ENCODE measurements around the gene ITPK1.
A peak's percentile ranks its signal among the peaks of the same experiment; 100 is the strongest.

DNA sequence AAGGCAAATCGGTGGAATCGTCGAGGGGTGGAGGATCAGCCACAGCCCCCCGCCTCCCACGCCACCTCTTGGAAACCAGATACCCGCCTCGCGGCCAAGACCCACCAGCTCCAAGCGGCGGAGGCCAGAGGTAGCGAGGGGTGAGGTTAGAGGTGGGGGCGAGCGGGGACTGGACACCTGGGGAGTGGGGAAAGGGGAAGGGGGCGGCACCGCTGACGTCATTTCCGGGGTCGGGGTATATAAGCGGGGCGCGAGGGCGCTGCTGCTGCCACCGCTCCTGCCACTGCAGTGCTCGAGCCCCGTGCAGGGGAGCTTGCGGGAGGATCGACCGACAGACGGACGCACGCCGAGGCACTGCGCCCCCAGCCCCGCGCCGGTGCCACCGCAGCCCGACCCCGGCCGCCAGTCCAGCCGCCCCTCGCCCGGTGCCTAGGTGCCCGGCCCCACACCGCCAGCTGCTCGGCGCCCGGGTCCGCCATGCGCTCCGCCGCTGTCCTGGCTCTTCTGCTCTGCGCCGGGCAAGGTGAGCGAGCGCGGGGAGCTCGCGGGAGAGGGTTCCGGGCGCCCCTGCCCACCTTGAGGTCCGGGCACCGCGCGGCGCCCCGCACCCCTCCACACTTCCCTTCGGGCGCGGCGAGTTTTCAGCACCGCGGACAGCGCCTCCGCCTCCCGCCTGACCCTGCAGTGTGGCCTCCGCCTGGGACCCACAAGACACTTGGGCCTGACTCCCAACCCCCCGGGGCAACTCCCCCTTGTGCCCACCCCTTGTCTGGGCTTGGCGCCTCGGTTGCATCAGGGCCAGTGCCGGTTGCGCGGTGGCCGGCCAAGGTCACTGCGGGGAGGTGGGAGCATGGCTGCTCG lies 192.6 kb downstream of the ITPK1 start, which contains the start of gene CHGA:
- TF ChIP-seq, protein P1, sequence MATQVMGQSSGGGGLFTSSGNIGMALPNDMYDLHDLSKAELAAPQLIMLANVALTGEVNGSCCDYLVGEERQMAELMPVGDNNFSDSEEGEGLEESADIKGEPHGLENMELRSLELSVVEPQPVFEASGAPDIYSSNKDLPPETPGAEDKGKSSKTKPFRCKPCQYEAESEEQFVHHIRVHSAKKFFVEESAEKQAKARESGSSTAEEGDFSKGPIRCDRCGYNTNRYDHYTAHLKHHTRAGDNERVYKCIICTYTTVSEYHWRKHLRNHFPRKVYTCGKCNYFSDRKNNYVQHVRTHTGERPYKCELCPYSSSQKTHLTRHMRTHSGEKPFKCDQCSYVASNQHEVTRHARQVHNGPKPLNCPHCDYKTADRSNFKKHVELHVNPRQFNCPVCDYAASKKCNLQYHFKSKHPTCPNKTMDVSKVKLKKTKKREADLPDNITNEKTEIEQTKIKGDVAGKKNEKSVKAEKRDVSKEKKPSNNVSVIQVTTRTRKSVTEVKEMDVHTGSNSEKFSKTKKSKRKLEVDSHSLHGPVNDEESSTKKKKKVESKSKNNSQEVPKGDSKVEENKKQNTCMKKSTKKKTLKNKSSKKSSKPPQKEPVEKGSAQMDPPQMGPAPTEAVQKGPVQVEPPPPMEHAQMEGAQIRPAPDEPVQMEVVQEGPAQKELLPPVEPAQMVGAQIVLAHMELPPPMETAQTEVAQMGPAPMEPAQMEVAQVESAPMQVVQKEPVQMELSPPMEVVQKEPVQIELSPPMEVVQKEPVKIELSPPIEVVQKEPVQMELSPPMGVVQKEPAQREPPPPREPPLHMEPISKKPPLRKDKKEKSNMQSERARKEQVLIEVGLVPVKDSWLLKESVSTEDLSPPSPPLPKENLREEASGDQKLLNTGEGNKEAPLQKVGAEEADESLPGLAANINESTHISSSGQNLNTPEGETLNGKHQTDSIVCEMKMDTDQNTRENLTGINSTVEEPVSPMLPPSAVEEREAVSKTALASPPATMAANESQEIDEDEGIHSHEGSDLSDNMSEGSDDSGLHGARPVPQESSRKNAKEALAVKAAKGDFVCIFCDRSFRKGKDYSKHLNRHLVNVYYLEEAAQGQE (IDR thresholded peaks at IDR 0.05; ENCODE audit: insufficient read depth in 1 of 2, low read depth in 2 of 2, low read length in 2 of 2): peak; percentile 95 to 97
- TF ChIP-seq POLR2AphosphoS5 (IDR thresholded peaks at IDR 0.05; ENCODE audit: low read depth, low read length): no peak
- TF ChIP-seq TAF1 (IDR thresholded peaks at IDR 0.05; ENCODE audit: borderline replicate concordance, insufficient read depth, low read length): no peak
- no peak for TF ChIP-seq SIN3A (IDR thresholded peaks at IDR 0.05; ENCODE audit: borderline replicate concordance, insufficient read depth, low read length)
- no peak for TF ChIP-seq FOXP2 (optimal IDR thresholded peaks at IDR 0.05; ENCODE audit: borderline replicate concordance, extremely low read depth, extremely low read length, insufficient read depth)

Data from PFSK-1 (cell line).